ENCODE data around the gene VPS72.

The VPS72 gene

DNA sequence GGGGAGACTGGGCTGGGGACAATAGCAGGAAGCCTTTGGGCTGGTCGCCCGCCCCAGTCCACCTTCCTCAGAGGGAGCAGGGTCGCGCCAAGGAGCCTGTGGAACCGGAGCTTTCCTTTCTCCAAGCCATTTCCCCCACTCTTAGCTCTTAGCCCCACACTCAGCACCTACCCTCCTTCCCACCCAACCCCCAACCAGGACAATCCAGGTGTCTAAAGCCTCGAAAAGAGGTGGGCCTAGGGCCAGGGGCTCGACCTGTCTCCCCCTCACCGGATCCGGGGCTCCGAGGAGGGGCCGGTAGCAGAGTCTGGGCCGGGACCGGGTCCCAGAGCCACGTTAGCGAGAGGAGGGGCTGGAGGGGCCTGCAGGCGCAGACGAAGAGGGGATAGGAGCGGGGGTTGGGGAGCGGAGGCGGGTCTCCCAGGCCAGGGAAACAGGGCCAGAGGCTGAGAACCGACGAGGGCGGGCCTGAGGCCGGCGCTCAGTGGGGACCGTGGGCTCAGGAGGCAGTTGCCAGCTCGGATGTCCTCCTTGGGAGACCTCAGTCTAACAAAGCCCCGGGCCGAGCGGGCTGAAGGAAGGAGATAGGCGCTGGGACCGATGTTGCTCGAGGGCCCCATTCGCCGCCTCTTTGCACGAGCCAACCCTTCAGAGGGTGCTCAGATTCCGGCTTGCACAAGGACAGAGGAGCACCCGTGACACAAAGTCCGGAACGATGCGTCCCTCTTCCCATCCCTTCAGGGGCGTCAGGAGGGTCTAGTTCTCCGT, 44.5 kb downstream of the VPS72 start:
- Mint-ChIP-seq H3K4me1 (peaks cover 40% of the 10 kb centered on the region), H3K36me3 (ENCODE audit: low read depth) (peaks cover under 1% of the 10 kb centered on the region), H3K27me3 (ENCODE audit: low read depth) (no peaks in the 10 kb centered on the region), H3K9me3 (no peaks in the 10 kb centered on the region), H3K4me3 (peak overlapping the region; percentile 87 to 89 (median 88)), H3K27ac (peak overlapping the region in 2 of 3 experiments; percentile 85 to 88)
- TF ChIP-seq, protein P1, sequence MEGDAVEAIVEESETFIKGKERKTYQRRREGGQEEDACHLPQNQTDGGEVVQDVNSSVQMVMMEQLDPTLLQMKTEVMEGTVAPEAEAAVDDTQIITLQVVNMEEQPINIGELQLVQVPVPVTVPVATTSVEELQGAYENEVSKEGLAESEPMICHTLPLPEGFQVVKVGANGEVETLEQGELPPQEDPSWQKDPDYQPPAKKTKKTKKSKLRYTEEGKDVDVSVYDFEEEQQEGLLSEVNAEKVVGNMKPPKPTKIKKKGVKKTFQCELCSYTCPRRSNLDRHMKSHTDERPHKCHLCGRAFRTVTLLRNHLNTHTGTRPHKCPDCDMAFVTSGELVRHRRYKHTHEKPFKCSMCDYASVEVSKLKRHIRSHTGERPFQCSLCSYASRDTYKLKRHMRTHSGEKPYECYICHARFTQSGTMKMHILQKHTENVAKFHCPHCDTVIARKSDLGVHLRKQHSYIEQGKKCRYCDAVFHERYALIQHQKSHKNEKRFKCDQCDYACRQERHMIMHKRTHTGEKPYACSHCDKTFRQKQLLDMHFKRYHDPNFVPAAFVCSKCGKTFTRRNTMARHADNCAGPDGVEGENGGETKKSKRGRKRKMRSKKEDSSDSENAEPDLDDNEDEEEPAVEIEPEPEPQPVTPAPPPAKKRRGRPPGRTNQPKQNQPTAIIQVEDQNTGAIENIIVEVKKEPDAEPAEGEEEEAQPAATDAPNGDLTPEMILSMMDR (IDR thresholded peaks at IDR 0.05; ENCODE audit: unreplicated experiment in 3 of 3) = no peak

GRCh38 chr1:151144474-151145303, 45.3 kb downstream of the VPS72 start:
- Mint-ChIP-seq H3K27ac (peak overlapping the region; percentile 47 to 72 (median 59)), H3K36me3 (ENCODE audit: low read depth) (peaks cover 8% of the 10 kb centered on the region), H3K4me3 (peak overlapping the region; percentile 87 to 89 (median 88)), H3K27me3 (ENCODE audit: low read depth) (no peaks in the 10 kb centered on the region), H3K9me3 (no peaks in the 10 kb centered on the region), H3K4me1 (peaks cover 40% of the 10 kb centered on the region)
- TF ChIP-seq, protein P1 (IDR thresholded peaks at IDR 0.05; ENCODE audit: unreplicated experiment in 3 of 3) = no peak

- Mint-ChIP-seq H3K27ac (peak overlapping the region; percentile 47 to 80 (median 59)), H3K27me3 (ENCODE audit: low read depth) (no peaks in the 10 kb centered on the region), H3K36me3 (ENCODE audit: low read depth) (peaks cover 14% of the 10 kb centered on the region), H3K4me1 (peaks cover 40% of the 10 kb centered on the region), H3K4me3 (peak overlapping the region; percentile 87 to 89 (median 88)), H3K9me3 (no peaks in the 10 kb centered on the region)
- TF ChIP-seq, protein P1 (IDR thresholded peaks at IDR 0.05; ENCODE audit: unreplicated experiment in 3 of 3) = no peak
Measured at GRCh38 chr1:151143986-151144385, 46.0 kb downstream of the VPS72 start.

DNA sequence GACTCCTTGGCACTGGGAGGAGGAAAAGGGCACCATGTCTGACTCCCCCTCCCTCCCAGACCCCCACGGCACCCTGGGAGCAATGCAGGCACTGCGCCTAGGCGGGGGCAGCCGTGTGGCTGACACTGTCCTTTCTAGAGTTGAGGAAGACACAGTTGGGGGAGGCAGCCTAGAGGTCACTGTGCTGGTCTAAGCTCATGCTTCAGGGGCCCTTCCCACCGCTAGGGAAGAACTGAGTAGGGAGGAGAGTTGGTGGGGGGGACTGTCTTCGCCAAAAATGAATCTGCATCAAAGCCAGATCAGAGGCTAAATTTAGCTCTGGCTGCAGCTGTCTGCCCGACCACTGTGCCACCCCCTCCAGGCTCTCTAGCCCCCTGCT, 47.0 kb downstream of the VPS72 start:
- TF ChIP-seq, protein P1 (IDR thresholded peaks at IDR 0.05; ENCODE audit: unreplicated experiment in 3 of 3) = no peak

GRCh38 chr1:151142411-151143056, 47.5 kb downstream of the VPS72 start:
- Mint-ChIP-seq H3K4me1 (peaks cover 36% of the 10 kb centered on the region), H3K9me3 (no peaks in the 10 kb centered on the region), H3K36me3 (ENCODE audit: low read depth) (peaks cover 21% of the 10 kb centered on the region), H3K27me3 (ENCODE audit: low read depth) (no peaks in the 10 kb centered on the region), H3K27ac (peak overlapping the region; percentile 59 to 80 (median 65)), H3K4me3 (peak overlapping the region; percentile 8 to 87 (median 66))
- TF ChIP-seq, protein P1 (IDR thresholded peaks at IDR 0.05; ENCODE audit: unreplicated experiment in 3 of 3) = no peak

More for the DNA sequence above, 47.0 kb downstream of the VPS72 start:
- H3K27ac Mint-ChIP-seq = peak overlapping the region; percentile 59 to 80 (median 65)
- H3K36me3 Mint-ChIP-seq (ENCODE audit: low read depth) = peaks cover 18% of the 10 kb centered on the region
- no peaks in the 10 kb centered on the region for H3K9me3 Mint-ChIP-seq
- no peaks in the 10 kb centered on the region for H3K27me3 Mint-ChIP-seq (ENCODE audit: low read depth)
- H3K4me3 Mint-ChIP-seq = peak overlapping the region; percentile 66 to 89 (median 87)
- H3K4me1 Mint-ChIP-seq = peaks cover 40% of the 10 kb centered on the region
